Esophagus mucosa (tissue), 1 donor: ENCODE data around the gene TRIM13. TPM values are rescaled to one million over a fixed set of nuclear protein-coding genes. Genes with fewer than 3 reads are reported as not detected.

Experiments
- total RNA-seq: library from RNA; stranded (reverse); gene quantifications from one replicate; pipeline ENCODE4 v1.2.4, GENCODE V29; 2023
- donor health status: DM: yes; HTN: yes; CAD: no.

Gene TRIM13
- total RNA-seq, 1 donor from 2014 or later: 30.2 TPM

Other genes with a start within 250 kb of the TRIM13 start
- 24.9 TPM for gene KPNA3, start 204.4 kb upstream of the TRIM13 start, total RNA-seq
- gene SPRYD7, start 60.7 kb upstream of the TRIM13 start, total RNA-seq: 8.3 TPM
- gene KCNRG, start 18.4 kb downstream of the TRIM13 start, total RNA-seq: 0.68 TPM